DMS153 treated with DMSO at 0.1 percent for 48 hours (cell line): ENCODE measurements around the gene TMEM123.
A peak's percentile ranks its signal among the peaks of the same experiment; 100 is the strongest.

Experiments
- DNase-seq: peaks from one replicate; lab custom pipeline; 2025; ENCODE audit not compliant: unreplicated experiment; lab: John Stamatoyannopoulos, UW

Gene TMEM123, protein sequence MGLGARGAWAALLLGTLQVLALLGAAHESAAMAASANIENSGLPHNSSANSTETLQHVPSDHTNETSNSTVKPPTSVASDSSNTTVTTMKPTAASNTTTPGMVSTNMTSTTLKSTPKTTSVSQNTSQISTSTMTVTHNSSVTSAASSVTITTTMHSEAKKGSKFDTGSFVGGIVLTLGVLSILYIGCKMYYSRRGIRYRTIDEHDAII

DNA sequence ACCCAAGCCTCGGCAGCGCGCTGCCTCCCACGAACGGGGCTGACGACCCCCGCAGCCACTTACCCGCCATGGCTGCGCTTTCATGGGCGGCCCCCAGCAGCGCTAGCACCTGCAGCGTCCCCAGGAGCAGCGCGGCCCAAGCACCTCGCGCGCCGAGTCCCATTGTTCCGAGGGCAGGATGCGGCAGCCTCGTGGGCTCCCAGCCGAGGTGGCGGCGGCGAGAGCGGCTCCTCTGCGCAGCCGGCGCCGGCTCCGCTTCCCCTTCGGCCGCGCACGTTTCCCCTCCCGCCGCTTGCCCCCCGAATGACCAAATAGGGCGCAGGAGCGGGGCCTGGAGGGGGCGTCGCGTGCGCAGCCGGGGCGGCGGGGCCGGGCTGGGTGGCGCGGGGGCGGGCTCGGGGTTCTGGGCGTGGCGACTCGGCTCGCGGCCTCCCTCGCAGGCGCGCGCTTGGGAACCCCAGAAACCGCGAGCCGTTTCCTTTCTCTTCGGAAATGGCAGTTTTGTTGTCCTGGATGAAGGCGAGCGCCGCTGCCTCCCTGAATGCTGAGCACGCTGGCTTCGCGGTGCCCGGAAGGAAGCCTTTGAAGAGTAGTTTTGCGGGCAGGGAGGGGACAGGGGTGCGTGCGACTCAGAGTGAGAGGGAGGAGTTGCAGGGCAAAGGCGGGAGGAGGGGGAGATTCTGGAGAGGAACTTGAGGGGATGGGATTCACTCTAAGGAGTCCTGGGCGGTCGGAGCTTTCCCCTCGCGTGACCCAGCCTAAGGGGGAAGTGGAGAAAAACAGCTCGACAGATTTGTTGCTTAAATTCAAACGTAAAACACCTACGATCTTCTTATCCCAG is at the start of gene TMEM123:
TSS of gene TMEM123 (minus strand) at position 305 of the 841 bp plus-strand sequence. CDS start at position 163, 142 bp downstream.
- DNase-seq, result no peak

GRCh38 chr11:102500829-102501228 is 48.3 kb upstream of the TMEM123 start:
- no peak for DNase-seq

GRCh38 chr11:102499931-102500330 is 47.4 kb upstream of the TMEM123 start:
- DNase-seq, result no peak

DNA sequence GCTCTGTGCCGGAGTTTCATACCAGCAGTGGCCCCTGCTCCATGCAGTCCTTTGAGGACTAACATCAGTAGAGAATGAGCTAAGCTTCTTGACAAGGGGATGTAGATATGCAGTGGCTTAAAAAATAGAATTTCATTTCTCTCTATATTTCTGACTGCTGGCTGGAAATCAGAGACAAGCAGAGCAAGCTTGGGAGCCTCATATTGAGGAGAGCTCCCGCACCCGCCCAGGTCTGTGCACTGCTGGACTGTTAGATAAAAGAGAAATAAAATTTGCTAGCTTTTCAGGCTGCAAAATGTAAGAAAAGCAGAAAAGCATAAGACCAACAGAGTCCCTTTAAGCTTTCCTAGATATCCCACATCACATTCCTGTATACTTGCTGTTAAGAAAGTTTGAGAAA is 46.6 kb upstream of the TMEM123 start:
- DNase-seq, result no peak

- DNase-seq, result no peak
These were observed 44.5 kb upstream of the TMEM123 start for GRCh38 chr11:102497061-102497460.

GRCh38 chr11:102495161-102496042 is 42.8 kb upstream of the TMEM123 start:
- peak; percentile 88 for DNase-seq

GRCh38 chr11:102494216-102494615 is 41.7 kb upstream of the TMEM123 start:
- no peak for DNase-seq

GRCh38 chr11:102493524-102493923 is 41.0 kb upstream of the TMEM123 start:
- DNase-seq, result no peak

DNA sequence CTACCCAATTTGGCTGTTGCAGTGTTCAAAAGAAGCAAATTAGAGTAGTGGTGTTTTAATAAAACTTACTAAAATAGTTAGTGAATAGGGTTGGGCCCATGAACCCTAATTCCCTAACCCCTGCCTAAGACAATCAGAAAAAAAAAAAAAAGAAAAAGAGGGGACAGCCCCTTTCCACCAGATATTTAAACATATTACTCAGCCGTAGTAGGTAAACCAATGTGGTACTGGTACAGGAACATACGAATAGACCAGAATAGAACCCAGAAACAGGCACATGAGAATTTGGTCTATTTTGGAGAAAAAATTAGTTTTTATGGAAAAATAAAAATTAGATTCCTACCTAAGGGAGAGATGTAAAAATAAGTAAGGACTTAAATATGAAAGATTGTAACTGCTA is 39.4 kb upstream of the TMEM123 start:
- DNase-seq, result no peak

- DNase-seq, result no peak
These were observed 36.9 kb upstream of the TMEM123 start for GRCh38 chr11:102489186-102490145.

DNA sequence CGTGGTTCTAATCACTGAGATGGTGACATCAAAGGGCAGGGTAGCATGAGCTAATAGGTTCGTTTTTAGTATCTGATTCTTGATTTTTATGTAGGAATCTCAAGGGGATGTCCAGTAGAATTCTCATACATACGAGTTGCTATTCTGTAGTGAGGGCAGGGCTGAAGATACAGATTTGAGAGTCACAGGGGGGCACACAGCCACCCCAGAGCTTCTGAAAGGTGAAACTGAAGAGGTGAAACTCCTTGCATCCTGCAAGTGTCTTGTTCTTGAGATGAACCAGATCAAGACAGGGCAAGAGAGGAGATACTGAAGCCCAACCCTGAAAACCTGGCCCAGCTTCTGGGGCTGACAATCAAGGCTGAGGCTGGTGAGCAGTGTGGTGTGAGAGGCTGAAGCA is 35.6 kb upstream of the TMEM123 start:
- DNase-seq, result no peak

- DNase-seq, result no peak
These were observed 34.6 kb upstream of the TMEM123 start for GRCh38 chr11:102487214-102487613.

GRCh38 chr11:102486584-102486983 is 34.0 kb upstream of the TMEM123 start:
- no peak for DNase-seq

DNA sequence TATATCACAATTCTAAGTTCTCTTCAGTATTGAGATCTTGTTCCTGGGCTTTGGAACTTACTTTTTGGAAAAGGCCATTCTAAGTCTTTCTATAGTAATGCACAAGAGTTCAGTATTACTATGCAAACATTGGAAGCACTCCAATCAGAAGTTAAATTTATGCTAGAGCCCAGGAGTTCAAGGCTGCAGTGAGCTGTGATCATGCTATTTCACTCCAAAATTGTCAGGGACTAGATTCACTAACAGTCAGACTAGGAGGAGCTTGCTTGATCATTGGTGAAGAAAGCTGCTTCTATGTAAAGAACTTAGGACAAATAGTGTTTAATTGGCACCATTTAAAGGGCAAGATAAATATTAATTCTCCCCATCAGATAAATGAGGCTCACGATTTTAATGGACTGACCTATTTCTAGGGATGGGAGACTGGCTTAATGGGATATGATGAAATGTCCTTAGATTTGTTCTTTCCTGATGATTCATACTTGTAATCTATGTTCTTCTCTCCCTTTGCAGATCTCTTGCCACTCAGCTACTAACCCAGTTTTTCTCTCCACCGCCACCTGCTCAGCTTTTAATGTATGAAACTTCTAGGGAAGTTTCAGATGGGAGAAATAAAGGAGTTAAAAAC is 32.6 kb upstream of the TMEM123 start:
- DNase-seq, result no peak

GRCh38 chr11:102482433-102482832 is 29.9 kb upstream of the TMEM123 start:
- DNase-seq, result no peak

DNA sequence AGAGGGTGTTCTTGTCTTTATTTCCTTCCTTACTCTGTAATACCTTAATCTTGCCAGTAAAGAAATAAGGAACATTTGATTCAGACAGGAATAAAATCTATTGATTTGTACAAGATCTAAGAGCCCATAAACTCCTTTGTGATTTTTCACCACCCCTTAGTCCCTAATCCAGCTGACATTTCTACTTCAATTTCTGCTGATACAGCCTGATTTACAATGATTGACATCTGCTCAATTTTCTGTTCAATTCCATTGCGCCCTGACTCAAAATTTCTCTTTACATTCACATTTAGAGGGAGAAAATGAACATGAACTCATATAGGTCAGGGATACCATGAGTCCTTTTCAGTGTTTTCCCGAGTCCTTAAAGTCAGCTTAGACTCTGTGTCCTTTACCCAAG is 27.2 kb upstream of the TMEM123 start:
- DNase-seq, result no peak

- DNase-seq, result no peak
These were observed 26.2 kb upstream of the TMEM123 start for GRCh38 chr11:102478673-102479299.

GRCh38 chr11:102476812-102477211 is 24.2 kb upstream of the TMEM123 start:
- peak; percentile 75 for DNase-seq

GRCh38 chr11:102476069-102476468 is 23.5 kb upstream of the TMEM123 start:
- no peak for DNase-seq
